GM21526 (cell line): ENCODE measurements around the gene SPATA17.
"Not testable (repeated sequence)": the region's sequence is repeated elsewhere in the genome, so short reads cannot be mapped to it uniquely, and the experiment has no call there.

Source experiments
- ATAC-seq: cut with Tn5 transposase; IDR thresholded peaks from one replicate; pipeline ENCODE4 v1.9.1; 2021; ENCODE audit warnings: moderate library complexity; ENCODE audit not compliant: unreplicated experiment, low FRiP score

SPATA17 gene

GRCh38 chr1:217630711-217631591 lies at the start of gene SPATA17, which contains the start of gene GPATCH2:
SPATA17 (plus strand) TSS chr1:217631344; CDS start chr1:217631379, 35 bp downstream.
GPATCH2 (minus strand) TSS chr1:217631090; CDS start chr1:217630971, 119 bp downstream.
- ATAC-seq, result peak; percentile 98

- ATAC-seq, result not testable (repeated sequence)
Observed at GRCh38 chr1:217584286-217584811, 46.8 kb upstream of the SPATA17 start.

GRCh38 chr1:217585577-217585976 lies 45.6 kb upstream of the SPATA17 start:
- ATAC-seq, result no peak

DNA sequence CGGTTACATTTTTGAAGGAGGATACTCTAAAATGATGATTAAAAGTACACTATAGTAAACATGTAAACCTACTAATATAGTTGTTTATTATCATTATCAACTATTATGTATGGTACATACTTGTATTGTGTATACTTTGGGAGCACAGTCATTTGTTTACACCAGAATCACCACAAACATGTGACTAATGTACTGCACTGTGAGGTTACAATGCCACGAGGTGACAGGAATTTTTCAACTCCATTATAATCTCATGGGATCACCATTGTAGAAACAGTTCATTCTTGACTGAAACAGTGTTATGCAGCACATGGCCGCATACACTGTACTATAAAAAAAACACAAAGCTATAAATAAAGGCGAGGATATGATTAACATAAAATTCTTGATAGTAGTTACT lies 44.6 kb upstream of the SPATA17 start:
- no peak for ATAC-seq

GRCh38 chr1:217590598-217590997 lies 40.5 kb upstream of the SPATA17 start:
- no peak for ATAC-seq

GRCh38 chr1:217599154-217599553 lies 32.0 kb upstream of the SPATA17 start:
- ATAC-seq, result no peak

DNA sequence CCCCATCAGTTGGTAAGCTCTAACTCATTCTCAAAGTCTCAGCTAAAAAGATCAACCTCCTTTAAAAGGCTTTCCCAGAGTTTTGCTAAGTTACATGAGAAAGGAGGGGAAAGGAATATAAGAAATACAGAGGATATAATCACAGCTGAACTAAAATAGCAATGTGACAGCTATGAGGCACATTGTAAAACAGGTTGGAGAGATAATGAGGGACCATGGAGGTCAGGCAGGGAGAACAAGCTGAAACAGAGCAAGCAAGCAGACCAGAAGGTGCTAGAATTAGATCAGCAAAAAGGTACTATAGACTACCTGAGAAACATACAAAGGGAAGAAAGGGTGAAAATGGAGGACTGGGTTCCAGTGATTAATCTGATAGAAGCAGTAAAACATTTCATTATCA lies 28.8 kb upstream of the SPATA17 start:
- ATAC-seq, result no peak

GRCh38 chr1:217605390-217605789 lies 25.8 kb upstream of the SPATA17 start:
- ATAC-seq, result no peak

DNA sequence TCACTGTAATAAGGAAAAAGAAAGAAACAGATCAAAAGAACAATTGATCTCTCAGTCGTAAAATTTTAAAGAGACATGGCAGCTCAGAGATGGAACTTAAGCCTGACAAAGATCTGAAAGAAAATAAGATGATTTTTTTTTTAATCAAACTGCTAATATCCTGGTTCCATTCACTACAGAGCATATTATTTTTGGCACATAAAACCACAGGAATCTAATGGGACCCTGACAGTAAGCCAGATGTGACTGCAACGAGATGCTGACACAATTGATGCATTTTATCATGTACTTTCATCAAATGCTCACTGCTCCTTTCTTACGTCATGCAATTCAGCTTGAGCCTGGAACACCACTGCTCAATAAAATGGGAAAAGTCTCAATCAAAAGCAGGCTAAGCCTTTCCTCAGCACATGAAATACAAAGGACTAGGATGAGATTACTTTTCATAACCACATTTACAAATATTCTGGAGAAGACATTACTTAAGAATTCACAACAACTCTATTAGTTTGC lies 16.9 kb upstream of the SPATA17 start:
- ATAC-seq, result no peak

DNA sequence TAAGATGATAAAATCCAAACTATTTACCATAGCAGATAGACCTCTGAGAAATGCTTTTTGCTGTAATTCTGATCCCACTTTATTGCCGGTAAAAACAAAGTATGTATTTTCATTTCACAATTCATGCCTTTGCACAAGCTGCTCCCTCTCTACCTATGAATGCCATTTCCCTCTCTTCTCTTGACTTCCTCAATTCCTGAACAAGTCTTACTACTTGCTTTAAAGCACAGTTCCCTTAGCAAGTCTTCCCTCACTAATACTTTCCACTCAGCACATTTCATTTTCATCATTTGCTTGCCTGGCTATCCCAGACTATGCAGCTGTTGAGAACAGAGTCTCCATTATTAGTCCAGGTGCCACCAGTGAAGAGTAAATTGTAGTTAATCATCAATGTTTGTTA lies 14.0 kb upstream of the SPATA17 start:
- no peak for ATAC-seq

DNA sequence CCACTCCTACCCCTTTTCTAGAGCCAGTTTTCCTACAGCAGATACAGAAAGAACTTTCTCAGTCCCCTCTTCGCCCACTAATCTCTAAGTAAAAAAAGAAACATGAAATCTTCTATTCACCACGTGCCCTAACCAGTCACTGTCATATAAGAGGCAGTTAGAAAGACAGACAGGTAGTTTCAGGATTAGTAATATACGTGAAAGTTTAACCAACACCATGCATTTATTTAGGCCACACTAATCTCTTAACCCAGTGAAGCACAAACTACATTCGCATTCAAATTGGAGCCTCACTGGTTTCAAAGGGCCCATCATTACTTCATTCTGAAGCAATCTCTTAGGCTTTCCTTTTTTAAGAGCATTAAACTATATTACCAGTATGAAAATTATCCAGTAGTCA lies 10.3 kb upstream of the SPATA17 start:
- peak; percentile 100 for ATAC-seq

GRCh38 chr1:217622042-217622441 lies 9.1 kb upstream of the SPATA17 start:
- ATAC-seq, result no peak

- no peak for ATAC-seq
Observed at GRCh38 chr1:217626321-217626720, 4.8 kb upstream of the SPATA17 start.

DNA sequence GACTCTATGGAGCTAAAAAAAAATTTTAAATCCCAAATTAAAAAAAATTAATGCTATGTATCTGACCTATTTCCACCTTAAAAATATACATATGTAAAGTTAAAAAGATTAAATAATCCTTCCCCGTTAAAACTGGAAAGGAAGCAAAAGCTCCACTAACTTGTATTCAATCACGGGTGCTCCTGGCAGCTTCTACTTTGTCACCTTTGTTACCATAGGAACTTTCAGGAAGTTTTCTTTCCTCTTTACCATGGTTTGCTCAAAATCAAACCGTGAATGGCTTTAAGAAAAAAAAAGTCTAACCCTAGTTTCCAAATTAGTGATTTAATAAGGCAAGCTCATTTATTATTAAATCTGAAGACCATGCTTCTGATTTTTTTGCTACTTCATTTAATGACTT lies 3.7 kb upstream of the SPATA17 start:
- ATAC-seq, result no peak

GRCh38 chr1:217642455-217642854 lies 11.3 kb downstream of the SPATA17 start:
- no peak for ATAC-seq

GRCh38 chr1:217647791-217648190 lies 16.6 kb downstream of the SPATA17 start:
- no peak for ATAC-seq

DNA sequence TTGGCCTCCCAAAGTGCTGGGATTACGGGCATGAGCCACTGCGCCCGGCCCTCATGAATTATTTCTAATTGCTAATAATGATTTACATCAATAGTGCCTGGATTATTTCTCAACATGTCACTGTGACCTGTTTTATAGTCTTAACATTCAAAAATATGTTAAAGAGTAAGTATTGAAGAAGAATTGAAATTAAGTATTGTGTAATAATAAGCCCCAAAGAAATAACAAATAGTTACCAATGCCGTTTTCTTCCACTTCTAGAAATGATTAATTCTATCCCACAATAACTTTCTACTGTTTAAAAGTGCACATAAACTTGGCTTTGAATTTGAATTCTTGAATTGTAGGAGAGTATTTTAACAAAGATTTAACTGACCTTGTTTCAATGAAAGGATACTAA lies 19.5 kb downstream of the SPATA17 start:
- ATAC-seq, result no peak

DNA sequence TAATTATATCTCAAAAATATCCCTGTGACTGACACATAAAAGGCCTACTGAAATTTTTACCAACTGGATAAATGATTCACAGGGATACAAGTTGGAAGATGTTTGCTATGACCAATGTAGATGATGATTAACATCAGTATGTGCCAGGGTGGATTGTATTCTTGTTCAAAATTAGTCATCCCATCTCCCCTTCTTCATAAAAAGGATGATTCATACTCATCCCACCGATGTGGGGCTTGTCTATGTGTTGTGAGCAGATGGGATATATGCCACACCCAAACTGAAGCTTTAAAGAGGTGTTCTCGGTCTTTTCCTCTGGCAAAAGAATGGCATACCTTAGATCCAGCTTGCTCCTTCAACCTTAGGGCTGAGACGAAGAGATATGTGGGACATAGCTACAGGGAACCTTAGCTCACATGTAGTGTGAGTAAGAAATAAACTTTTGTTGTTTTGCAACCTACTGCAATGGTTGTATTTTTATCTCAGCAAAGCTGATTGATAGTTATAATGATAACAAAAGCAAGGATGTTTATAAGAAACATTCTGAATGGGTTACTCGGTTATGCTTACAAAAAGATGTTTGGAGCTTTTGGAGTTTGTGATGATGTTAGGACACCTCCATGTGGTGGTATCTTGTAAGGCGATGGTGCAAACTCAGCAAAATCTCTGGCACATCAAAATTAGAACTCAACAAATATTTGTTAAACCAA lies 29.4 kb downstream of the SPATA17 start:
- no peak for ATAC-seq

GRCh38 chr1:217661407-217661806 lies 30.3 kb downstream of the SPATA17 start:
- ATAC-seq, result no peak

DNA sequence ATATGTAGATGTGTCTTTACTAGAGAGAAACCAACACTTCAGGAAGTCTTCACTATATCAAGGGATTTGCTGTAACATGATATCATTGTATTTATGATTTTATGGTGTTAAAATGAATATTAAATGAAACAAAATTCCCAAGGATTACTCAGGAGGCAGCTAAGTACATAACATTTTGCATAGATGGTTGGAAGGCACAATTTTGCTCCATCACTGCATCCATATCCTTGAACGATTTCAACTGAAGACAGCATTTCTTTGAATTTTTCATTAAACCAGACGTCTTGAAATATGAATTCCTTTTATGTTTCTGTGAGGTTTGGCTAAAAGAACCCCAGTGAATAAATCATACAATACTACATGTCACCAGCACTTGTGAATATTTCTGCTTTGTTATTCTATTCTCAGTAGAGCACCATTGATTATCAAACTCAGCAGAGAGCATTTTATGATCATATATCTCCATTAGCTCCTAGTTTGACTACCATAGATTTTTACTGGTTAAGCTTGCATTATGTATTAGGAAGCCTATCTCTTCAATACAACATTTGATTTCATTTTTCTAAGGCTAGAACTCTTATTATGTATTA lies 37.3 kb downstream of the SPATA17 start:
- no peak for ATAC-seq

DNA sequence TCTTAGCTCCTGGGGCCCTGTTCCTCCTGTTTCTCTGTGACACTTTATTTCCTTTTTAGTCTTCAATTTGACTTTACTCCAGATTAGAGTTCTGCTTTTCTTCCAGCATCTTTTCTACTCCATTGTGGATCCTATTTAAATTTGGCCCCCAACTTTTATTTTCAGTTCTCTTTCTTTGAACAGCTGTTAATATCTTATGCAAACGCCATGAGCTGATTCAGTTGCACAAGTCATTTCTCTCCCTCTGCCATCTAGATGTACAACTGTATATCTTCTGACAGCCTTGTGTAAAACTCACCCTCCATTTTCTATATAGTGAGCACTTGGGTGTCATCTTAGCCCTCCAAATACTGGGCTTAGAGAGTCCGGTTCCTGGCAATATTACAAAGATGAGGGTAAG lies 42.2 kb downstream of the SPATA17 start:
- peak; percentile 89 for ATAC-seq
